OCI-LY1 (cell line): ENCODE data around the gene SPANXB1.
"Not testable (repeated sequence)": the region's sequence is repeated elsewhere in the genome, so short reads cannot be mapped to it uniquely, and the experiment has no call there.

Source experiments
- EZH2 ChIP-seq: fragments of 200-600 bp; sonication (generic), shearing (Covaris generic); IDR thresholded peaks from 2 replicates; pipeline ENCODE4 v1.8.0; 2017; ENCODE audit warnings: borderline replicate concordance, mixed run types, mild to moderate bottlenecking, antibody characterized with exemption, low read length, moderate library complexity, mixed read lengths
- TF ChIP-seq, protein P1 (sequence below): fragments of 200-600 bp; sonication (generic), shearing (Covaris generic); IDR thresholded peaks from 2 replicates; pipeline ENCODE4 v1.5.1; 2017; ENCODE audit warnings: mild to moderate bottlenecking, antibody characterized with exemption, low read length, moderate library complexity, mixed read lengths

GRCh38 chrX:141005243-141005642 lies 2.8 kb downstream of the SPANXB1 start:
- TF ChIP-seq, protein P1, sequence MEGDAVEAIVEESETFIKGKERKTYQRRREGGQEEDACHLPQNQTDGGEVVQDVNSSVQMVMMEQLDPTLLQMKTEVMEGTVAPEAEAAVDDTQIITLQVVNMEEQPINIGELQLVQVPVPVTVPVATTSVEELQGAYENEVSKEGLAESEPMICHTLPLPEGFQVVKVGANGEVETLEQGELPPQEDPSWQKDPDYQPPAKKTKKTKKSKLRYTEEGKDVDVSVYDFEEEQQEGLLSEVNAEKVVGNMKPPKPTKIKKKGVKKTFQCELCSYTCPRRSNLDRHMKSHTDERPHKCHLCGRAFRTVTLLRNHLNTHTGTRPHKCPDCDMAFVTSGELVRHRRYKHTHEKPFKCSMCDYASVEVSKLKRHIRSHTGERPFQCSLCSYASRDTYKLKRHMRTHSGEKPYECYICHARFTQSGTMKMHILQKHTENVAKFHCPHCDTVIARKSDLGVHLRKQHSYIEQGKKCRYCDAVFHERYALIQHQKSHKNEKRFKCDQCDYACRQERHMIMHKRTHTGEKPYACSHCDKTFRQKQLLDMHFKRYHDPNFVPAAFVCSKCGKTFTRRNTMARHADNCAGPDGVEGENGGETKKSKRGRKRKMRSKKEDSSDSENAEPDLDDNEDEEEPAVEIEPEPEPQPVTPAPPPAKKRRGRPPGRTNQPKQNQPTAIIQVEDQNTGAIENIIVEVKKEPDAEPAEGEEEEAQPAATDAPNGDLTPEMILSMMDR: not testable (repeated sequence)
- TF ChIP-seq EZH2: not testable (repeated sequence)
